HepG2 (cell line): ENCODE data around the gene GRIK5. TPM values are rescaled to one million over a fixed set of nuclear protein-coding genes. Genes with fewer than 3 reads are reported as not detected.

ENCODE experiments used
- AGO2 ChIP-seq: fragments of 200-400 bp; formaldehyde crosslinking; optimal IDR thresholded peaks from 2 replicates; pipeline ENCODE3; 2017; ENCODE audit warnings: mild to moderate bottlenecking, low read depth, low read length, moderate library complexity
- CHD2 ChIP-seq: IDR thresholded peaks from 2 replicates; pipeline ENCODE4 v1.6.1; 2011; ENCODE audit warnings: low read depth, low read length, improper control_type of control experiment
- GLI4 ChIP-seq: sonication (generic); formaldehyde crosslinking; IDR thresholded peaks from 2 replicates; pipeline ENCODE4 v1.5.1; 2020; ENCODE audit warnings: missing genetic modification reagents, mild to moderate bottlenecking, moderate library complexity, borderline replicate concordance
- GTF2F1 ChIP-seq: fragments of 150-350 bp; IDR thresholded peaks from 2 replicates; pipeline ENCODE4 v1.6.1; 2014; ENCODE audit warnings: low read length
- HMGA1 ChIP-seq: sonication (generic); formaldehyde crosslinking; conservative IDR thresholded peaks from 2 replicates; pipeline ENCODE4 v1.4.0; 2020; ENCODE audit warnings: missing genetic modification reagents
- HOXA3 ChIP-seq: sonication (generic); formaldehyde crosslinking; IDR thresholded peaks from 2 replicates; pipeline ENCODE4 v1.5.0; 2020; ENCODE audit warnings: missing genetic modification reagents
- NFKB2 ChIP-seq: sonication (generic); formaldehyde crosslinking; IDR thresholded peaks from 2 replicates; pipeline ENCODE4 v1.4.0; 2020; ENCODE audit warnings: missing genetic modification reagents, borderline replicate concordance
- NFYB ChIP-seq: sonication (generic); formaldehyde crosslinking; IDR thresholded peaks from 2 replicates; pipeline ENCODE4 v1.4.0; 2020; ENCODE audit warnings: missing genetic modification reagents
- PBX3 ChIP-seq: sonication (generic); formaldehyde crosslinking; IDR thresholded peaks from 2 replicates; pipeline ENCODE4 v1.8.1; 2023; ENCODE audit warnings: missing genetic modification reagents, inconsistent platforms, borderline replicate concordance
- RBFOX2 ChIP-seq: fragments of 200-400 bp; formaldehyde crosslinking; IDR thresholded peaks from 2 replicates; pipeline ENCODE4 v1.6.1; 2017; ENCODE audit warnings: low read depth, mild to moderate bottlenecking, low read length
- RCOR2 ChIP-seq: IDR thresholded peaks from 2 replicates; pipeline ENCODE4 v1.6.1; 2016; ENCODE audit warnings: missing biosample characterization, missing genetic modification reagents
- SIN3A ChIP-seq: IDR thresholded peaks from 2 replicates; pipeline ENCODE4 v1.6.1; 2011; ENCODE audit warnings: low read depth, mild to moderate bottlenecking, control low read depth, low read length, borderline replicate concordance
- SNAPC2 ChIP-seq: sonication (generic); formaldehyde crosslinking; IDR thresholded peaks from 2 replicates; pipeline ENCODE4 v1.8.1; 2022; ENCODE audit warnings: mild to moderate bottlenecking, missing genetic modification reagents
- STAT6 ChIP-seq: sonication (generic); formaldehyde crosslinking; IDR thresholded peaks from 2 replicates; pipeline ENCODE4 v1.4.0; 2020; ENCODE audit warnings: missing genetic modification reagents, mild to moderate bottlenecking, borderline replicate concordance
- TCF7 ChIP-seq: sonication (generic); IDR thresholded peaks from 2 replicates; pipeline ENCODE4 v1.6.1; 2016; ENCODE audit warnings: antibody characterized with exemption, low read depth
- TCF7L2 ChIP-seq: IDR thresholded peaks from 2 replicates; pipeline ENCODE4 v1.6.1; 2011; ENCODE audit warnings: mild to moderate bottlenecking, low read depth, low read length, moderate library complexity
- TFDP1 ChIP-seq: IDR thresholded peaks from 2 replicates; pipeline ENCODE4 v1.6.1; 2016; ENCODE audit warnings: missing compliant biosample characterization, missing genetic modification reagents, borderline replicate concordance
- TMF1 ChIP-seq: sonication (generic); formaldehyde crosslinking; IDR thresholded peaks from 2 replicates; pipeline ENCODE4 v1.8.1; 2022; ENCODE audit warnings: low read depth, missing genetic modification reagents
- ZEB1 ChIP-seq: IDR thresholded peaks from 2 replicates; pipeline ENCODE4 v1.6.1; 2012; ENCODE audit warnings: mild to moderate bottlenecking, low read depth, inconsistent platforms; ENCODE audit not compliant: insufficient replicate concordance
- ZKSCAN5 ChIP-seq: sonication (generic); formaldehyde crosslinking; IDR thresholded peaks from 2 replicates; pipeline ENCODE4 v1.5.1; 2020; ENCODE audit warnings: mild to moderate bottlenecking, missing genetic modification reagents
- ZNF329 ChIP-seq: sonication (generic); formaldehyde crosslinking; IDR thresholded peaks from 2 replicates; pipeline ENCODE4 v1.9.0; 2021; ENCODE audit warnings: low read depth, mild to moderate bottlenecking, missing genetic modification reagents
- ZNF572 ChIP-seq: sonication (generic); formaldehyde crosslinking; IDR thresholded peaks from 2 replicates; pipeline ENCODE4 v1.5.1; 2020; ENCODE audit warnings: mild to moderate bottlenecking, missing genetic modification reagents
- ZNF770 ChIP-seq: sonication (generic); formaldehyde crosslinking; IDR thresholded peaks from 2 replicates; pipeline ENCODE4 v1.5.0; 2020; ENCODE audit warnings: mild to moderate bottlenecking, missing genetic modification reagents
- ZSCAN12 ChIP-seq: sonication (generic); formaldehyde crosslinking; IDR thresholded peaks from 2 replicates; pipeline ENCODE4 v1.9.0; 2021; ENCODE audit warnings: mild to moderate bottlenecking, missing genetic modification reagents
- polyA plus RNA-seq, 8 experiments: library from polyadenylated mRNA; depleted of rRNA in 3 of 8; stranded (reverse) in 7 of 8; unstranded in 1 of 8; fragments of >200 nt; fragmentation: Illumina TruSeq in 4 of 8; extraction: Trizol in 4 of 8; gene quantifications; 2 replicates each; pipeline versions ENCODE4 v1.2.1 to v1.2.3, GENCODE V29; 2011 to 2016; ENCODE audit warnings: low read depth in 4 of 8, missing spikeins in 1 of 8, mixed read lengths in 1 of 8; ENCODE audit not compliant: insufficient read depth in 1 of 8
- total RNA-seq, 5 experiments: library from RNA; depleted of rRNA; stranded (reverse); fragments of >200 nt; fragmentation: Illumina TruSeq; extraction: Trizol; gene quantifications; 2 replicates each; pipeline ENCODE4 v1.2.3, GENCODE V29; 2016; ENCODE audit warnings: low read depth in 1 of 5

The GRIK5 gene
- total and polyA plus RNA-seq, 2 of the 13 experiments (the other 11 are each of a cell fraction or from before 2014, with no cell fraction given) = not detected

GRCh38 chr19:42075616-42076379 lies 5.8 kb upstream of the GRIK5 start, which contains the start of gene ZNF574 (continued):
- no peak for TF ChIP-seq PBX3 (CRISPR knock-in tag)
- peak; percentile 97 for TF ChIP-seq NFYB (CRISPR knock-in tag)
- no peak for TF ChIP-seq TCF7
- no peak for TF ChIP-seq ZSCAN12
- no peak for TF ChIP-seq ZNF770 (CRISPR knock-in tag)
- TF ChIP-seq GLI4 (CRISPR knock-in tag) = peak; percentile 95; the same call in 1 of the 2 replicates
- TF ChIP-seq STAT6 (CRISPR knock-in tag) = no peak
- 0 out of 2 replicates have a peak, but pooled peaks have one; percentile 34 for TF ChIP-seq SNAPC2 (CRISPR knock-in tag)
- TF ChIP-seq ZNF572 (CRISPR knock-in tag) = no peak
- TF ChIP-seq HMGA1 (CRISPR knock-in tag) = no peak
- TF ChIP-seq TFDP1 (CRISPR knock-in tag) = peak; percentile 43; the same call in 1 of the 2 replicates
- no peak for TF ChIP-seq TCF7L2
- TF ChIP-seq ZNF329 (CRISPR knock-in tag) = no peak
- peak; percentile 49; the same call in 1 of the 2 replicates for TF ChIP-seq NFKB2
- no peak for TF ChIP-seq RCOR2
- TF ChIP-seq TMF1 (CRISPR knock-in tag) = peak; percentile 78; the same call in 1 of the 2 replicates
- peak; percentile 93 for TF ChIP-seq RBFOX2
- TF ChIP-seq AGO2 = peak; percentile 52
- TF ChIP-seq ZEB1 = no peak
- peak; percentile 90 for TF ChIP-seq HOXA3
- TF ChIP-seq GTF2F1 = peak; percentile 48; the same call in 1 of the 2 replicates
- TF ChIP-seq CHD2 = peak; percentile 43; the same call in 1 of the 2 replicates
- no peak for TF ChIP-seq ZKSCAN5 (CRISPR knock-in tag)
- peak; percentile 30; the same call in 1 of the 2 replicates for TF ChIP-seq SIN3A
